HFF-Myc (cell line): Measurements from ENCODE around the gene KDM7A.

ENCODE experiments used
- DNase-seq: peaks from one replicate; pipeline ENCODE4 v3.0.0-alpha.2; 2011; ENCODE audit warnings: low read depth; ENCODE audit errors: extremely low read depth
- H3K4me3 ChIP-seq: replicated peaks from 2 replicates; pipeline ENCODE4 v1.5.1; 2011; ENCODE audit warnings: low read depth, mild to moderate bottlenecking, control low read depth, low read length
- TF ChIP-seq, protein P1 (sequence below): IDR thresholded peaks from 2 replicates; pipeline ENCODE4 v1.5.1; 2012; ENCODE audit warnings: mild to moderate bottlenecking, low read depth, low read length, control low read depth; ENCODE audit errors: missing control alignments

KDM7A gene

DNA sequence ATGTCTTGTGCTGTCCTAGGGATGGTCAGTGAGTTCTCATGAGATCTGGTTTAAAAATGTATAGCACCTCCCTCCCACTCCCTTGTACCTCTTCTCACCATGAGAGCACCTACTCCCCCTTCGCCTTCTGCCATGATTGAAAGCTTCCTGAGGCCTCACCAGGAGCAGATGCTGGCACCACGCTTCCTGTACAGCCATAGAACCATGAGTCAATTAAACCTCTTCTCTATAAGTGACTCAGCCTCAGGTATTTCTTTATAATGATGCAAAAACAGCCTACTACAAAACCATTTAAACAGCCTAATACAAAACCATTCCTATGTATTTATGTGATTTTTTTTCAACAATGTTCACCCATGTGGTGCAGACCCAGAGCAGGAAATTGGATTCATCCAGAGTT lies 32.0 kb downstream of the KDM7A start:
- no peak overlapping the region for H3K4me3 ChIP-seq

DNA sequence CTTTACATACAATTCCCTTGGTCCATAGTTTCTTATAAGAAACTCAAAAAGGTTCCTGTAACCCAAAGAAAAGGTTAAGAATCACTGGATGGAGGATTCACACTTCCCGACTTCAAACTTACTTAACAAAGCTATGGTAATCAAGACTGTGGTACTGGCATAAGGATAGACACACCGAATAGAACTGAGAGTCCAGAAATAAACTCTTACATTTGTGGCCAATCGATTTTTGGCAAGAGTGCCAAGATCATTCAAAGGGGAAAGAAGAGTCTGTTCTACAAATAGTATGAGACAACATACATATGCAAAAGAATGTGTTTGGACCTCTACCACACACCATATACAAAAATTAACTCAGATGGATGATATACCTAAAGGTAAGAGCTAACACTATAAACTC lies 32.8 kb downstream of the KDM7A start:
- no peak overlapping the region for H3K4me3 ChIP-seq
- TF ChIP-seq, protein P1, sequence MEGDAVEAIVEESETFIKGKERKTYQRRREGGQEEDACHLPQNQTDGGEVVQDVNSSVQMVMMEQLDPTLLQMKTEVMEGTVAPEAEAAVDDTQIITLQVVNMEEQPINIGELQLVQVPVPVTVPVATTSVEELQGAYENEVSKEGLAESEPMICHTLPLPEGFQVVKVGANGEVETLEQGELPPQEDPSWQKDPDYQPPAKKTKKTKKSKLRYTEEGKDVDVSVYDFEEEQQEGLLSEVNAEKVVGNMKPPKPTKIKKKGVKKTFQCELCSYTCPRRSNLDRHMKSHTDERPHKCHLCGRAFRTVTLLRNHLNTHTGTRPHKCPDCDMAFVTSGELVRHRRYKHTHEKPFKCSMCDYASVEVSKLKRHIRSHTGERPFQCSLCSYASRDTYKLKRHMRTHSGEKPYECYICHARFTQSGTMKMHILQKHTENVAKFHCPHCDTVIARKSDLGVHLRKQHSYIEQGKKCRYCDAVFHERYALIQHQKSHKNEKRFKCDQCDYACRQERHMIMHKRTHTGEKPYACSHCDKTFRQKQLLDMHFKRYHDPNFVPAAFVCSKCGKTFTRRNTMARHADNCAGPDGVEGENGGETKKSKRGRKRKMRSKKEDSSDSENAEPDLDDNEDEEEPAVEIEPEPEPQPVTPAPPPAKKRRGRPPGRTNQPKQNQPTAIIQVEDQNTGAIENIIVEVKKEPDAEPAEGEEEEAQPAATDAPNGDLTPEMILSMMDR, result no peak
- no peak for DNase-seq

More for the DNA sequence above, 32.0 kb downstream of the KDM7A start:
- DNase-seq, result no peak
- TF ChIP-seq, protein P1, result no peak

DNA sequence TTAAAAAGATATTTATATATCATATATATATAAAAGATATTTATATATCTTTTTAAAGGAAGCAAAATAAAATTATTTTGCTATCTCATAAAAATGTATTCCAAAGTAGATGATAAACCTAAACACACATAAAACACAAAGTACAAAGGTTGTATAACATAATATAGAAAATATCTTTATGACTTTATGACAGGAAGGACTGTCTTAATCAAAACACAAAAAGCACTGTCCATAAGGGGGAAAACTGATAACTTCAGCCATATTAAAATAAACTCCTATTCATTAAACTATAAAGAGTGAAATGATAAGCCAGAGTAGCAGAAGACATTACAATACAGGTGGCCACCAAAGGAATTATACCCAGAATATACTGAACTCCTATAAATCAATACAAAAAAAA lies 34.8 kb downstream of the KDM7A start:
- no peak for DNase-seq
- no peak overlapping the region for H3K4me3 ChIP-seq
- TF ChIP-seq, protein P1, result no peak

DNA sequence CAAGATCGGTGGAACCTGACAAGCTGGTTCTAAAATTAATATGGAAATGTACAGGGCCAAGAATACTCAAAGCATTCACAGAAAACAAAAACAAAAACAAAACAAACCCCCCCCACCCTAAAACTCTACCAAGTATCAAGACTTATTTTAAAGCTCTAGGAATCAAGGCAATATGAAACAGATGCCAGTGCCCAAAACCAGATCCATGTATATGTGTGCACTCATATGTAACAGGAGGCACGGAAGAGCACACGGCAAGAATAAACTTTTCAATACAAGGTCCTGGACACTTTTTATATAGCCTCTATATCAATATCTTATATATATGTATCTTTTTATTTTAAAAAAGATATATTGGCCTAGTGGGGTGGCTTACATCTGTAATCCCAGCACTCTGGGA lies 35.5 kb downstream of the KDM7A start:
- DNase-seq, result no peak
- TF ChIP-seq, protein P1, result no peak
- no peak overlapping the region for H3K4me3 ChIP-seq

DNA sequence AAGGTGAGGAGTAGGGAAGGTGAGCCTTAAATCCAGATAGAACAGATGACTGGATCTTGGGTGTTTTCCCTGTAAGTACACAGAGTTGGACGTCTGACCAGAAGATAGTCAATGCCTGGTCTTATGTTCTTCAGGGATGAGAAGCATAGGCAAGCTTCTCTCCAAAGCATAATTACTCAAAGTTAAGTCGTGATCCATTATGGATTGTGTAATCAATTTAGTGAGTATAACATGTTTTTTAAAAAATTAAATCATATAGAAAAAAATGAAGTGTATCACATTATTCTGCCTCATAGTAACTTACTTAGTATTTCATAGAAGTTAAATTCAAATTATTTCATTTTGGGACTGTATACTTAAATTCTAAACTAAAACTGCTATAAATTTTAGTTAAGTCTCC lies 39.7 kb downstream of the KDM7A start:
- no peak for DNase-seq
- TF ChIP-seq, protein P1, result no peak
- no peak overlapping the region for H3K4me3 ChIP-seq

DNA sequence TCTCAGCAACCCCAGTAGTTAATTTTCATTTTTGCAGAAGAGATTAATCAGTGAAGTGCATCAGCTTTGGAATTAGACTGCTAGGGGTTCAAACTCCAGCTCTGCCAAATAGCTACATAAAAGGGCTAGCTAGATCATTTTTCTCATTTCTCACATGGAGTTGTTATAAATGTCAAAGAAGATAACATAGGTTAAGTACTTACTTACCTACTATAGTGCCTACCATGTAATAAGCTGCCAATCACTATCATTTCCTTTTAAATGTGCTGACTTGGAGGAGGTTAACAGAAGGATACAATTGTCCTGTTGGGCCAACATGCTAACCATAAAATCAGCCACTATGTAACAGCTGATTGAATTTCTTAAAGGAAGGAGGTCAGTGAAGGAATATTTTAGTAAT lies 40.7 kb downstream of the KDM7A start:
- TF ChIP-seq, protein P1, result no peak
- no peak for DNase-seq
- no peak overlapping the region for H3K4me3 ChIP-seq

DNA sequence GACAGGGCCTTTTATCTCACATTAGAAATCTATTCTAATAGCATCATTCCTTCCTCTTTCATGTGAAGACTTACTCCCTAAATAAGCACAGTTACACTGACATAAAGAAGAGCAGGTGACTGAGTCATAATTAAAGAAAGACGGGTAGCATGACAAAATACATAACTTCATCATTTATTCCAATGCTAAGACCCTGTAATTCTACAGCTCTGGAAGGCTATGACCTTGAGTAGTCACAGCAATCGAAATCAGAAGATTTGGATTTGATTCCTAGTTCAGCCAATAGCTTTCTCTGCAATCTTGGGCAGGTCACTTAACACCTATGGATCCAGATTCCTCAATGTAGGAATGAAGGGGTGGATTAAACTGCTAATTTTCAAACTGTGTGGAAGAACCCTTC lies 42.7 kb downstream of the KDM7A start:
- H3K4me3 ChIP-seq, result no peak overlapping the region
- TF ChIP-seq, protein P1, result no peak
- DNase-seq, result no peak
